HL-60 (cell line): ENCODE results near the gene KIAA0930.

Experiments used
- DNase-seq, 2 experiments: peaks; one replicate each; pipeline ENCODE4 v3.0.0-alpha.2; 2010 to 2020; ENCODE audit warnings: low read depth in 1 of 2, low spot score in 1 of 2
- H3K27ac ChIP-seq: fragments of 250-450 bp; sonication (Bioruptor Pico); replicated peaks from 2 replicates; pipeline ENCODE4 v1.5.1; 2020; ENCODE audit warnings: mild to moderate bottlenecking, moderate library complexity
- H3K27me3 ChIP-seq: fragments of 250-450 bp; sonication (Bioruptor Pico); 2 replicates; pipeline ENCODE4 v1.5.1; 2021; ENCODE audit warnings: mild to moderate bottlenecking, moderate library complexity; ENCODE audit not compliant: insufficient read depth, poor library complexity, severe bottlenecking
- H3K4me3 ChIP-seq: replicated peaks from 2 replicates; pipeline ENCODE4 v1.5.1; 2011; ENCODE audit warnings: mild to moderate bottlenecking, control low read depth, low read length; ENCODE audit not compliant: insufficient read depth
- CTCF ChIP-seq: IDR thresholded peaks from one replicate; pipeline ENCODE4 v1.5.1; 2011; ENCODE audit warnings: low read length, control low read depth, inconsistent platforms; ENCODE audit not compliant: insufficient read depth
- GABPA ChIP-seq: IDR thresholded peaks from 2 replicates; pipeline ENCODE4 v1.6.1; 2012; ENCODE audit warnings: low read depth
- POLR2AphosphoS5 ChIP-seq: IDR thresholded peaks from 2 replicates; pipeline ENCODE4 v1.6.1; 2012; ENCODE audit warnings: low read depth
- REST ChIP-seq: IDR thresholded peaks from 2 replicates; pipeline ENCODE4 v1.6.1; 2012; ENCODE audit warnings: low read depth; ENCODE audit not compliant: insufficient replicate concordance
- SPI1 ChIP-seq: IDR thresholded peaks from 2 replicates; pipeline ENCODE4 v1.6.1; 2012; ENCODE audit warnings: low read depth, mild to moderate bottlenecking, borderline replicate concordance

Gene KIAA0930

GRCh38 chr22:45284705-45285262 is 44.1 kb upstream of the KIAA0930 start, which contains the start of gene UPK3A:
Gene UPK3A, plus strand, starts transcription at chr22:45284949. Its CDS starts 65 bp downstream, at chr22:45285014.
- no peak within 1 kb of the TSS for H3K4me3 ChIP-seq
- H3K27me3 ChIP-seq, result no peaks in the 10 kb centered on the region
- DNase-seq, result no peak
- TF ChIP-seq GABPA (no peak), SPI1 (no peak), POLR2AphosphoS5 (no peak), REST (no peak), CTCF (no peak)
- H3K27ac ChIP-seq, result no peak within 1 kb of the TSS

GRCh38 chr22:45281010-45281409 is 40.3 kb upstream of the KIAA0930 start:
- DNase-seq, result no peak
- Histone ChIP-seq H3K4me3 (no peak overlapping the region), H3K27me3 (no peaks in the 10 kb centered on the region), H3K27ac (no peak overlapping the region)
- TF ChIP-seq CTCF, result no peak
- no peak for TF ChIP-seq GABPA
- TF ChIP-seq REST, result no peak
- no peak for TF ChIP-seq SPI1

GRCh38 chr22:45280587-45280980 is 39.9 kb upstream of the KIAA0930 start:
- no peak for DNase-seq
- Histone ChIP-seq H3K4me3 (no peak overlapping the region), H3K27me3 (no peaks in the 10 kb centered on the region), H3K27ac (peak overlapping the region; percentile 51)
- no peak for TF ChIP-seq REST
- no peak for TF ChIP-seq SPI1
- TF ChIP-seq CTCF, result no peak
- no peak for TF ChIP-seq GABPA
- no peak for TF ChIP-seq POLR2AphosphoS5
